NCI-H748 (cell line): ENCODE measurements around the gene RARRES1.

Experiments
- DNase-seq: peaks from one replicate; lab custom pipeline; 2025; ENCODE audit not compliant: unreplicated experiment; lab: John Stamatoyannopoulos, UW

RARRES1 gene

GRCh38 chr3:158766364-158766763, 34.1 kb upstream of the RARRES1 start:
- DNase-seq: no peak

GRCh38 chr3:158765518-158766205, 33.4 kb upstream of the RARRES1 start:
- DNase-seq: no peak

GRCh38 chr3:158763421-158763820, 31.2 kb upstream of the RARRES1 start:
- DNase-seq: no peak

GRCh38 chr3:158762701-158763100, 30.4 kb upstream of the RARRES1 start:
- no peak for DNase-seq

DNA sequence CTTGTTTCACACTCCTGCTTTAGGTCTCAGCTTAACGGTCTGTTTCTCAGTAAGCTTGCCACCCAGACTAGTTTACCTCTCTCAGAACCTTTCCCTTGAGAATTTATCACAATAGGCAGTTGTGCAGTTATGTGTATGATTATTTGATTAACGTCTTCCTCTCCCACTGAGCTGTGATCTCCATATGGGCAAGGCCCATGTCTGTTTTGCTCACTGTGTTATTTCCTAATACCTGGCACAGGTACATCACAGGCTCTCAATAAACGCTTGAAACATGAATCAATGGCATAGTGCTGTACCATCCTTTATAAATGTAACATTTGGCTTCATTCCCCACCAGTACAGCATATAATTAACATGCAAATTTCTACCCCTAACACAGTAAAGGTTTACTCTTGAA, 29.1 kb upstream of the RARRES1 start:
- DNase-seq: no peak

DNA sequence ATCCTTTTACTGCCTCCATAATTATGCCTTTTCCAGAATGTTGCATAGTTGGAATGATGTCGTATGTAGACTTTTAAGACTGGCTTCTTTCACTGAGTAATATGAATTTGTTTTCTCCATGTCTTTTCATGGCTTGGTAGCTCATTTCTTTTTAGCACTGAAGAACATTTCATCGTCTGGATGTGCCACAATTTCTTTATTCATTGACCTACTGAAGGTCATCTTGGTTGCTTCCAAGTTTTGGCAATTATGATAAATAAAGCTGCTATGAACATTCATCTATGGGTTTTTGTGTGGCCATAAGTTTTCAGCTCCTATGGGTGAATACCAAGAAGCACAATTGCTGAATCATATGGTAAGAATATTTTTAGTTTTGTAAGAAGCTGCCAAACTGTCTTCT, 23.2 kb upstream of the RARRES1 start:
- DNase-seq: no peak

- DNase-seq: no peak
These were observed 21.6 kb upstream of the RARRES1 start for GRCh38 chr3:158753854-158754253.

GRCh38 chr3:158751316-158751715, 19.1 kb upstream of the RARRES1 start:
- DNase-seq: no peak

DNA sequence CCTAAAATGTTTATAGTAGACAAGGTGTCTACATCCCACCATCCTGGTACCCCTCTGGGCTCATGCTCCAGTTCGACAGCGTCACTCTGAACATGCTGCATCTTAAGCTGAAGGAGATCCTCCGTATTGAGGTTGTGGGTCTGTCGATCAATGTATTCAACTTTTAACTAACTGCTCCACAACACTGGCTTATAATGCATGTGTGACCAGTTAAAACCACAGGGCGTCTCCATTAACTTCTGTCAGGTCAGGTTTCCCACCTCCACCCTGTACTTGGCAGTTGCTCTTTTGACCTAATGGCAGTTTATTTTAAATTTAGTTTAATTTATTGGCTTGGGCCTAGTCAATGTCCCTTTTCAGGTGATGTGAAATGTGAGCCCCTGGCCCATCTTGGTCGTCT, 17.8 kb upstream of the RARRES1 start:
- DNase-seq: no peak

DNA sequence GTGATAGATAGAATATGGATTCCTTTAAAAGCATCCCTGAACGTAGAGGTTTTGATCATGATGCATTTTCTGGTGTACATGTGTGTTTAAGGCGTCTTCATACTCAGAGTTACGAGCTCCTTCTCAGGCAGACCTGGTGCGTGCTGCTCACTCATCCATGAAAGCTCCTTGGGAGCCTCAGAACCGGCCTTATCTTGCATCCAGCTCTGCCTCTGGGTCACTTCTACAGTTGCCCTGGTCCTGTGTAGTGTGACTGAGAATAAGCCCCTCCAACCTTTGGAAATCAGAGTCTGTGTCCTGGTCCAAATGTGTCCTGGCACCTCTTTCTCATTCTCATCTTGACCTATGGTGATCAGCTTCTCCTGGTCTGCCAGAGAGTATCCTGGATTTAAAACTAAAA, 17.3 kb upstream of the RARRES1 start:
- DNase-seq: no peak

GRCh38 chr3:158748237-158748828, 16.1 kb upstream of the RARRES1 start:
- no peak for DNase-seq

- no peak for DNase-seq
These were observed 15.2 kb upstream of the RARRES1 start for GRCh38 chr3:158747417-158747816.

- DNase-seq: no peak
These were observed 13.3 kb upstream of the RARRES1 start for GRCh38 chr3:158745551-158745950.

GRCh38 chr3:158744567-158745288, 12.5 kb upstream of the RARRES1 start:
- DNase-seq: no peak

- DNase-seq: no peak
These were observed 11.7 kb upstream of the RARRES1 start for GRCh38 chr3:158743664-158744566.

DNA sequence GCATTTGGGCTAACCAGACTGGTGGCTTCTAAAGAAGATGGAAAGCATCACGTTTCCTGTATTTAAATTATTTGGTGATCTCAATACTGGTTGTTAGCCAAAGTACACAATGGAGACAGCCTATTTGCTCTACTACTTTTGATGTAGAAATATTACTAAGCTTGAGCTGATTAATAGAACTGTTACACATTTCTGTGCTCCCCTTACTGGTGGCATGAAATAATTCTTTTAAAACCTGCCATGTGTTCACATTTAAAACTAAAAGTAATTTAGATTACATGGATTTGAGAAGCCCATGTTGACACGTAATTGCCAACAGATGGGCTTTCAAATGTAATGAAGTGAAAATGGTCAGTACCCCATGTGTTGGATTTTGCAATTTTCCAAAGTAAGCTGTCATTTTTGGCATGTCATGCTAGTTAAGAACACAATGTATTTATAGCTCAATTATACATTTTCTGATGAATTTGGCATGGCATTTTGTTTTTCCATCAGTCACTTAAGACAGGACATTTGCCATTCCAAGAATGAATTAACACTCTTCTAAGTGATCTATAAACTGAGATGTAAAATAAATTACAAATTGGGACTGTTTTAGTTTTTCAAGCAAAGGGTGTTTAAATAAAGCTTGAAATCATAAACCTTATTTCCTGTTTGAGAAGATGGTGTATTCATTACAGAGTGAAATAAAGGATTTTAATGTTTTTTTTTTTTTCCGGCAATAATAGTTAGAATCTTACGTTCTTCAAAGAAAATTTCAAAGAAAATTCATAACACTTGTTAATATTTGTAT, 10.8 kb upstream of the RARRES1 start:
- no peak for DNase-seq

DNA sequence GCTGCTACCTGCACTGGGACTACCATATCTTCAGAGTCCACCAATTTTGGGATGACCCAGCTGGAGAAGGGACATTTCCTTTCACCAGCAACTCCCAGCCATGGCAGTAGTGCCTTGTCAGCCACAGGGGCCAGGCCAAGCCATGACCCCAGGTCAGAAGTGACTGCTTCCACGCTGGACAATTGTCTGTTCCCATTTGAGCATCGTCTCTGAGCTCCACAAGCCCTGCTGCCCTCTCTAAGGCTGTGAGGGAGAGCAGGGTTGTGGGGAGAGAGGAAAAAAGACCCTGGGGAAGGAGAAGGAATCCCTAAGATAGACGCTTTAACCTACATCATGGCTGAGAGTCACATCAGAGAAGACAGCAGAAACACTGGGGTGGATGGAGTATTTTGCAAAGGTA, 7.4 kb upstream of the RARRES1 start:
- DNase-seq: no peak

- DNase-seq: no peak
These were observed 6.8 kb upstream of the RARRES1 start for GRCh38 chr3:158739078-158739477.

DNA sequence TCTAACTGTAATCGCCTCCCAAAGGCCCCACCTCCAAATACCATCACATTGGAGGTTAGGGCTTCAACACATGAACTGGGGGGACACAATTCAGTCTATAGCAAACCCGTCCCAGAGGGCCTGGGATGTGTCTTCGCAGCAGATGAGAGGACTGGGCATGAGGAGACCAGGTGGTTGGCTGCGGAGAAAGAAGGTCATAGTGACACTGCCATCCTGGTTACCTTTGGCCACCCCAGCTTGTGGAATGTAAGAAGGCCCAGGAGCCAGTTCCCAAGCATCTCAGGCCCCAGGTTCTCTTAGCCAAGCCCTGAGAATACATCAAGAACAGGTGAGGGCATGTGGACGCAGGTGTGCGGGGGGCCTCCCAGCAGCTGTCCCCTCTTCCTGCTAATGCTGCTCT, 6.4 kb upstream of the RARRES1 start:
- no peak for DNase-seq

- no peak for DNase-seq
These were observed 5.8 kb upstream of the RARRES1 start for GRCh38 chr3:158737976-158738615.
